GM21737 (cell line): ENCODE data around the gene LECT2.

Experiments
- ATAC-seq: cut with Tn5 transposase; IDR thresholded peaks from one replicate; pipeline ENCODE4 v1.9.1; 2021; ENCODE audit warnings: mild to moderate bottlenecking, moderate library complexity; ENCODE audit not compliant: unreplicated experiment

Gene LECT2

DNA sequence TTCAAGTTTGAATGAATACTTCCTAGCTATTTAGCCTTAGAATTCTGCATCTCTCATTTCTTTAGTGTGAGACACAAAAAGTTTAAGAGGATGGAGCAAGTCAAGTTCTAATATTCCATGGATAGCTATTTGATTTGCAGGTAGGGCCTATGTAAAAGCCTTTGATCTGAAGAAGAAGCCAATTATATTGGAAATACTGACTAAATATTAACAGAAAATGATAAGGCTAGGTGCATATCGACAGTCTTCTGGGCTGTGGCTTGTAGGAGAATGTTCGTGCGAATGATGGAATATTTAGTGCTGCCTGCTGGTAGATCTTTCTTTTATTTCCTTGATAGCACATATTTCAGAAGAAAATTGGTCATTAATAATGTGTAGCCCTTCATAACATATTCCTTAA is at the start of gene LECT2:
Gene LECT2 (minus strand): TSS at position 85 of the 400 bp plus-strand sequence. CDS start 150 bp downstream, outside the sequence.
- ATAC-seq, result no peak

DNA sequence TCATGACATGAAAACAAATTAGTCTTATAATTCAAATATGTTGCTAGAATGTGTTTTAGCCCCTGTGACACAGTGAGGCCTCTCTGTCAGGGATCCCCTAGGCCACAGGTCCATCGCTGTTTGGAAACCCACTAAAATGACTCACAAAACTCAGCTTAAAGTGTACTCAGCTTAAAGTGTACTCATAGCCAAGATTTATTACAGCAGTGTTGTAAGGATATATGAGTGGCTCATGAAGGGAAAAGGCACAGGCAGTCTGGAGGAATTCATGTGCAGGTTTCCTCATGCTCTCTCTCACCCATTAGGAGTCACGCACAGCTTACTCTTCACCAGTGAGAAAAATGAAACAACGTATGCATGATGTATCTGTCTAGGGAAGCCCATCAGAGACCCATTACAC is 49.7 kb upstream of the LECT2 start:
- ATAC-seq, result no peak

DNA sequence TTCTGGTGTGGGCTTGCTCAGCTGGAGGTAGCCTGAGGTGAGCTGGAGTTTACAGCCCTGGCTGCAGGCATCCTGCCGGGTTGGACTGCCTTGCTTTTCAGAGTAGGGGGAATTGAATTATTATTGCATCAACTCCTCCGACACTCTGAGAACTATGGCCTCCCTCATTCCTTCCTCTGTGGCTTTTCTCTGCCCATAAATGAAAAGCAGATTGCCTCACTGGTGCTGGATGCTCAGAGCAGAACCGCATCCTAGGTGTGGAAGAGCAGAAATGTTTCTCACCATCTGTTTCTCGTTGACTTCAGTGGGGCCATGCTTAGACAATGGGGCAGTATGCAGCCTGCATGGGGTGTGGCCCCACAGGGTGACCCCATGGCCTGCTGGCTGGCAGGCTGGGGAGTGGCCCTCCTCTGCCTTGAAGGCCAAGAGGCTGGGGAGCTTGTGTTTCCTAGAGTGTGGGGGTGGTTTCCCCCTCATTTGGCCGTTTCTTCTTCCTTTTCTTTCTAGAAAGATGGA is 46.7 kb upstream of the LECT2 start:
- no peak for ATAC-seq

DNA sequence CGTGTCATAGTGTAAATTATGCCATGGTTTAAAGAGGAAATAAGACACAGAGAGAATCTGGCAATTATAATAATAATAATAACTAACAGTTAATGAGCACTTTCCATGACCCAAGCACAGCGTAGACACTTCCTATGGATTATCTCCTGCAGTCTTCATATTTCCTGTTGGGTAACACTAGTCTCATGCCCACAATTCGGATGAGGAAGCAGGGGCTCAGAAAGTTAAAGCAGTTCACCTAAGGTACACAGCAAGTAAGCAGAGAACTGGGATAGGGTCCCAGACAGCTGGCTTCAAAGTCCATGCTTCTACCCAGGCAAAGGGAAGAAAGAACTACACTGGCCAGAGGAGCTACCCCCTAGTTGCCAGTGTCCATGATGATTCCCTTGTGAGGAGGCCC is 46.1 kb upstream of the LECT2 start:
- no peak for ATAC-seq

DNA sequence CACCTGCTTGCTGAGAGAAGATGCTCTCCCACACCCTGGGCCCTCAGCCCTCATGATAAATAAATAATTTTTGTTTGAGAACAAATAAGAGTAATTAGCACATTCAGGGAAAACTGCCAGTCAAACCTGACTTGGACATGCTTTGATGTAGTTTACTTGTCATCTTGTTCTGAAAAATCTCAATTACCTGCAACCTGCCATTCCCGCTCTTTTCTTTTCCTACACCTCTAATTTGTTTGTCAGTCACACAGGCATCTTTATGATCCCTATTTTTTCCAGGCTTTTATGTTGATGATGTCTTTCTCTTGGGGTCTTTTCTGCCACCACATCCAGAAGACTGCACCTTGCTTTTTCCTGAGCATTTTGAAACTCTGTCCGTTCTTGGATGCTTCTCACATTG is 45.4 kb upstream of the LECT2 start:
- no peak for ATAC-seq

DNA sequence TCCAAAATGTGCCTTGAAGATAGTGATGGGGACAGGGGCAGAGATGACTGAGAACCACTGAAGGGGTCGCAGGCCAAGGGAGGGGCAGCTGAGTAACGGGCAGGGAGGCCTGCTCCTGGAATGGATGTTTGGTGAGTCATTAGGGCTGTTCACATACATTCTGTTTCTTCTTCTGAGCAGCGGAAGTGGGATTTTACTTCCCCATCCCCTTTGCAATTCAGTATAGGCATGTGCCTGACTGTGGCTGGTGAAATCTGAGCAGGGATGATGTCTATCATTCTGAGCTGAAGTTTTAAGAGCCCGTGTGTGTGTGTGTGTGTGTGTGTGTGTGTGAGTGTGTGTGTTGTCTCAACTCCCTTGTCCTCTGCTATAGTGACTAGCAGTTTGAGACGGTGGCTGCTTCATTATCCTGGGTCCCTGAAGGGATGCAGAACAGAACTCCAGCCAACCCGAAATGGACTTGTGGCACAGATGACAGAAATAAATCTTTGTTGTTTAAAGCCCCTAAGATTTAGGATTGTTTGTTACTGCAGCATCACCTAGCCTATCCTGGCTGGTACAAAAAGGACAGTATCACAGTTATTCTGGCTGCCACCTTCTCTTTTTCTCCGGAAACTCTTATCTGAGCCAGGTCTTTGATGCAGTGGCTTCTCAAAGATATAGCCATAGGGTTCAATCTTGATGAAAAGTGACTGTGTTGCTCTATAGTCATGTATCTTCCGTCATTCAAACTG is 44.8 kb upstream of the LECT2 start:
- ATAC-seq, result no peak

DNA sequence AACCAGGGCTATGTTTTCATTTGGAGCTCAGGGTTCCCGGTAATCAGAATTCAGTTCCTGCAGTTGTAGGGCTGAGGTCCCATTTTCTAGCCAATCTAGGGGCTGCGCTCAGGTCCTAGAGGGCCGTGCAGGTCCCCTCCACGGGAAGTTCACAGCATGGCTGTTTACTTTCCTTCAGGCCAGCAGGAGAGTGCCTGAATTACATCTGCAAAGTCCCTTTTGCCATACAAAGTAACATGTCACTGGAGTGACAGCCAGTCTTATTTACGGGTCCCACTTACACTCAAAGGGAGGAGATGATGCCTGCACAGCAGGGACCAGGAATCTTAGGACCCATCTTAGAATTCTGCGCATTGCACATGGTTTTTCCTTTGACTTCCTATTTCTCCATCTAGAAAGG is 44.1 kb upstream of the LECT2 start:
- ATAC-seq, result no peak

DNA sequence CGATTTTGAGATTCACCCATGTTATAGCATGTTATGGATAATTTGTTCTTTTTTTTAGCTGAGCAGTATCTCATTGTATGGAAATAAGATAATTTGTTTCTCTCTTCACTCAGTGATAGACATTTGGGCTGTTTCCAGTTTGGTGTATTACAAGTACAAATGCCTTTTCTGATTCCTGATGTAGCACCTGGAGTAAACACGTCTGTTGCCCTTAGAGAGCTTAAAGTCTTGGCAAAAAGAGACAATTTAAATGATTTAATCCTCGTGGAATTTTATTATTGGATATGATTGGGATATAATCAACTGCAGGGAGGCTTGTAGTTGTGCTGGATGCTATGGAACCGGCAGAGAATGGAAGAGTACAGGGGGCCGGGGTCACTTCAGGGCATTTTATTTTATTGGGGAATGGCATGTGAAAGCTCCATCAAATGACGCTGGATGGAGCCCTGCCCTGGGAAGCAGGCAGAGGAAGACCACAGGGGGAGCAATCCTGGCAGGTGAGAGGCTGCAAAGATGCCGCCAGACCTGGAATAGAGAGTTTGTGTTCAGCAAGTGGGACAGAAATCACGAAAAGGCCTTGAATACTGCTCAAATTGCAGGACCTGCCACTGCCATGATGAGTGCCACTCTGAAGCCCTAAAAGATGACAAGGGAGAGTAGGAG is 43.0 kb upstream of the LECT2 start:
- ATAC-seq, result no peak

DNA sequence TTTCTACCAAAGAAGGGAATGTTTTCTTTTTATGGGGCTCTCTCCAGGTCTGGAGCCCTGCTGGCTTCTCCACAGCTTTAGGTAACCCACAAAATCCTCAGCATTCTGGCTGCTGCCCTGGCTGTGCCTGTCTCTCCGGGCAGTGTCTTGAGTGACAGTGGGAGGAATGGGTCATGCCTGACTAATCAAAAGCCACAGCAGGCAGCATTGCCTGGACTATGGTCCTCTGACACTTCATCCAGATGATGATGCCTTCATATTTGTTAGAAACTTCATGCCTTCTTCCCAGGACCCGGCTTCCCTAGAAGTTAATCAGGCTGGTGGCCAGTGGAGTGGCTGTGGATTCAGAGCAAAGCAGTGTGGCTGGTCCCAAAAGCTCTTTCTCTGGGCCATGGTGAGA is 41.8 kb upstream of the LECT2 start:
- ATAC-seq, result no peak

DNA sequence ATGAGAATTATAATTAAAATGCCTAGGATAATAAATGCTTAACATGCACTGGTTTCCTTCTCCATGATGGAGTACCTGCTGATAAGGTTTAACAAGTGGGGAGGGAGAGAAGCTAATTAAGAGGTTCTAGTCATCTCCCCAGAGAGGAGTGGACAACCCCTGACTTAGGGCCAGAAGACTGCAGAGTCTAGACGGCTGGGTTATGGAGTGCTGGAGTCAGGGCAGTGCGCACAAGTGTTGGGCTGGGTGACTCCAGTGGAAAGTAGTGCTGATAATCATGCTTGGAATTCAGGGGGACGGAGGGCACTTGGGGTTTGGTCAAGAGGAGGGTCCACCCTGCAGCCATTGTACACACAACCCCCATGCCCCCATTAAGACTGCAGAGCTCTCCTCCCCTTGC is 41.2 kb upstream of the LECT2 start:
- no peak for ATAC-seq

DNA sequence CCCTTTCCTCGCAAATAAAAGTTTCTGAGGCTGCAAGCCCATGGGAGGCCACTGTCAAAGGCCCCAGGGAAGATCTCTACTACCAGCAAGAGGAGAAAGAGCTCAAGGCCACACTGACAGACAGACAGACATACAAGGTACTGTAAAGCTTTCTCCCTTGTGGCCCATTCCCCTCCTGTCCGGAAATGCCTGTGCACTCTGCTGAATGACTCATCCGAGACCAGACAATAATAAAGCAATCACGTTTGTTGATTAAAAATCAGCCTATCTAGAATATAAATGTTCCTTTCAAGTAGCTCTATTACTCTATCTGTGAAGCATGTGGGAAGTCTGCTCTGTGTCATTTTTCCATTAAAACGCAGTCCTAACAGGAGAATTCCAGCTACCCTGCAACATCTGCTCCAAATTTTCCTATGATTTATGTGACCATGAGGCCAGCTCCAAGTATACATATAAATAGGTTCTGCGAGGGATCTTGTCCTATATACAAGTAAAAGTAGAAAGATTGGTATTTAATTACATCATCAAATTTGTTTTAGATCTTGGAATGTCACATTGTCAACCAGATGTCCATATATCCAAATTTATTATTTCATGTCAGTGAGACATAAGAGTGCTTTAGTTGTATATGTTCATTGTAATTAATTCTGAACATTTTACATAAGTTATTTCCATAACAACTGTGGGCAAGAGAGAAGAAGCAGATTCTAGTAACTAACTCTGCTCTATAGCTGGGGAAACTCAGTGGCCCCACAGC is 39.3 kb upstream of the LECT2 start:
- no peak for ATAC-seq

DNA sequence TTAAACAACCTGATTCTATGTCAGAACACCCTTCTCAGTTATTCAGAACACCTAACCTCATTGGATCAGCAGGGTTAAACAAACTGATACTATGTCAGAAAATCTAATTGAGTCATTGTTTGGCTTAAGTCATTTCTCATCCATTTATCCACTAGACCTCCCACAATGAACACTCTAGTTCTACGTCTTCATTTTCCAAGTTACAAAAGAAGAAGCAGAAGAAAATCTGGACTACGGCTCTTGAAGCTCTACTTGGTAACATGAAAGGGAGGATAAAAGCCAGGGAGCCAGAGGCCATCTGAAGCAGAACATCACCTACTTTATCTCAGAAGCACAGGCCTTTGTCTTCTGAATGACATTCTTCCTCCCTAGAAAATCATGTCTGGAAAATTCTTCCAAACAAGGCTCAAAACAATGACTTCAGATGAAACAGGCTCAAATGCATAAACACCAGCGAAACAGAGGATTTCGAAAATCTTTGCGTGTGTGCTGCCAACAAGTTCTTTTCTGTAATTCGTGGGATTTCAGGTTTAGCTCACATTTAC is 38.6 kb upstream of the LECT2 start:
- no peak for ATAC-seq

DNA sequence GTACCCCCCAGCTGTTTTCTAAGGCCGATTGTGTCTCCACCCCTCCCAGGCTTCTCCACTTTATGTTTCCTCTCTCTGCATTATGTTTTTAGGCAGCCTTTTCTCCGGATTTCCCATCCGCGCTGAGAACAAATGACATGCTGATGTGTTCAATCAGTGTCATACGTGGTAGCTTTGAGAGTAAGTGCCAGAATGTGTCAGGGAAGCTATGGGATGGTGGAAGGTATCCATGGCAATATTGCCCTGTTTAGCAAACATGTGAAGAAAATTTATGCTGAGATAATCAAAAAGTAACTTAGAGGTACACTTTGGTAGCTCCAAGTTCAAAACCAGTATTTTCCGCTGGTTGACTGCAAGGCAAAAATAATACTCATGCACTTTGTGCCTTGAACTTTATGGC is 36.6 kb upstream of the LECT2 start:
- ATAC-seq, result no peak

DNA sequence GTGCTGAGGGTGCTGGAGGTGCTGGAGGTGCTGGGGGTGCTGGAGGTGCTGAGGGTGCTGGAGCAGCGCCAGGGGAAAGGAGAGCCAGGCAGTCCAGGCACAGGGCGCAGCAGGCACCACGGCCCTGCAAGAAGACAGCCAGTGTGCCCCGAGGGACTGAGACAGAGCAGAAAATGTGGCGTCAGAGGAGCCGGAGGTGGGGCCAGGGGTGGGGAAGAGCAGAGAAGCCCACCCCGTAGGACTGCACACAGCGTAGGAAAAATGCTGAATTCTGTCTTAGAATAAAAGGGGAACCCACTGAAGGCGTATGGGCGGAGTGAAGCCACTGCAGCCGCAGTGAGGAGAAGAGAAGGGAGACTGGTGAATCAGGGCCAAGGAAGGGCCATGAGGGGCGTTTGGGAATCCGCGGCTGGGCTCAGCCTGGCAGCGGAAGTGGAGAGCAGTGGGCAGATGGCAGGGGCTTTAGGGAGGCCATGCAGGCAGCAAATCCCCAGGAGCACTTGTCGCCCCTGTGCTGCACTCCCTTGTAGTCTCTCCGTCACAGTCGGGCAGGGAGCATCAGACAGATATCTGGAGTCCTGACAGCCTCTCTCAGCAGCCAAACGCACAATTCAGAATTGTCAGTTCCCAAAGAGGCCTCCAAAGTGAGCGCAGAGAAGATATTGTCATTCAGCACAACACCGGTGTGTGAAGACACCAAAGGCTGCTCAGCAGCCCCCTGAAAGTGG is 35.9 kb upstream of the LECT2 start:
- no peak for ATAC-seq

DNA sequence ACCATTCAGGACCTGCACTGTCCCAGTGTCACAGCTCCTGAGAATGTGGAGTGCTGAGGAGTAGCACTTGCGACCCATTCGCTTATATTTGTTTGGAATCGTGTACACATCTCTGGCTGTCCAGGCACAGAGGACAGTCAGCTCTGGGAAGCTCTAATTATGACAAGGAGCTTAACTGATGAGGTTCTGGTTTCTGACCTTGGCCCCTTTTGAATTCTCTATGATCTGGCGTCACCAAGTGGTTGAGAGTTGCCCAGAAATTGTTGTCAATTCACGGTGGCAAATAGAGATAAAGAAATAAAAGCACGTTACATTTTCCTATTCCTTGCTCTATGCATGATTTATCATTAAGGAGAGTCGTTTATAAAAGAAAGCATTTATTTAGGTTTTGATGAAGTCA is 34.9 kb upstream of the LECT2 start:
- no peak for ATAC-seq

DNA sequence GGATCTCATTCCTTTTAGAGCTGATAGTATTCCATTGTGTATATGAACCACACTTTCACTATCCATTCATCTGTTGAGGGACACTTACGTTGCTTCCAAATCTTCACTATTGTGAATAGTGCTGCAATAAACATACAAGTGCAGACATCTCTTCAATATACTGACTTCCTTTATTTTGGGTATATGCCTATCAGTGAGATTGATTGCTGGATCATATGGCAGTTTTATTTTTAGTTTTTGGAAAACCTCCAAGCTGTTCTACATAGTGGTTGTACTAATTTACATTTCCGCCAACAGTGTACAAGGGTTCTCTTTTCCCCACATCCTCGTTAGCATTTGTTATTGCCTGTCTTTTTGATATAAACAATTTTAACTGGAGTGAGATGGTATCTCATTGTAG is 33.8 kb upstream of the LECT2 start:
- ATAC-seq, result no peak

DNA sequence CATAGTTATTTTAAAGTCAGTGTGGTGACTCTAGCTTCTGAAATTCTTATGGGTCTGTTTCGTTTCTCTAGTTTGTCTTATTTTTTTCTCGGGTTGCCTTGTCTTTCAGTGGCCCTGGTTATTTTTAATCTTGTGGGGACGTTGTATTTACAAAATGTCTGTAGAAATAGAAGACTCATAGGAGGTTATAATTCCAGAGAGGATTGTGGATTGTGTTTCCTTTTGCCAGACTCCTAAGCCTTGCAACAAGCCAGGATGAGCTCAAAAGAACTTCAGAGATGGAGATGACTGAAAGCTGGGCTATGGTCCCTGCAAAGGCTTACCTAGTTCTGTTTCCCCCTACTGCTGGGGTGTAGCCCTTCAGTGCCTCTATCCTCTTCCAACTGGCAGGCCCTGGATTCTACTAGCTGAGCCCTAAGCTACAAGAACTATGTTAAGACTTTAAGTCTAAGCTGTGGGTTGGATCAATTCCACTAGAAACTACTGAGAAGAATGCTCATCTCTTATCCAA is 32.2 kb upstream of the LECT2 start:
- no peak for ATAC-seq

DNA sequence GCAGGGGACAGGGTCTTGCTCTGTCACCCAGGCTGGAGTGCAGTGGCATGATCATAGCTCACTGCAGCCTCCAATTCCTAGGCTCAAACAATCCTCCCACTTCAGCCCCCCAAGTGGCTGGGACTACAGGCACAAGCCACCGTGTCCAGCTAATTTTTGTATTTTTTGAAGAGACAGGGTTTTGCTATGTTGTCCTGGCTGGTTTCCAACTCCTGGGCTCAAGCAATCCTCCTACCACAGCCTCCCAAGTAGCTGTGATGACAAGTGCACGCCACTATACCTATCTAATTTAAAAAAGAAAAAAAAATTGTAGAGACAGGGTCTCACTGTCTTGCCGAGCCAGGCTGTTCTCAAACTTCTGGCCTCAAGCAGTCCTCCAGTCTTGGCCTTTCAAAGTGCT is 31.6 kb upstream of the LECT2 start:
- no peak for ATAC-seq

DNA sequence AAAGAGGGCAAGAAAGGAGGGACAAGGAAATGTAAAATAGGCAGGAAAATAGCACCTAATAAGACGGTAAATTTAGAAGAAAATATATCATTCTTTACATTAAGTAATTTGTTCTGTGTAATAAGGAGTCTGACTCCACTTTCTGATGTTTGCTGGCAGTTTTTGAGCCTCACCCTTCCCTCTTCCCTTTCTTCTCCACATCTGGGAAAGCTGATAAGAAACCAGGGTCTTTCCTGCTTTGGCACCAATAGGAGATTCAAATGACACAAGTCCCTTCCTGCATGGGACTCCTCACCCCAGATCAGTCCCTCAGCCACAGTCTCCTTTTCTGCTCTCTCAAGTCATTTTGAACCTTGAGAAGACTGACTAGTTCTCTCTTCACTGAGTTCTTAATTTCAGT is 31.2 kb upstream of the LECT2 start:
- no peak for ATAC-seq

DNA sequence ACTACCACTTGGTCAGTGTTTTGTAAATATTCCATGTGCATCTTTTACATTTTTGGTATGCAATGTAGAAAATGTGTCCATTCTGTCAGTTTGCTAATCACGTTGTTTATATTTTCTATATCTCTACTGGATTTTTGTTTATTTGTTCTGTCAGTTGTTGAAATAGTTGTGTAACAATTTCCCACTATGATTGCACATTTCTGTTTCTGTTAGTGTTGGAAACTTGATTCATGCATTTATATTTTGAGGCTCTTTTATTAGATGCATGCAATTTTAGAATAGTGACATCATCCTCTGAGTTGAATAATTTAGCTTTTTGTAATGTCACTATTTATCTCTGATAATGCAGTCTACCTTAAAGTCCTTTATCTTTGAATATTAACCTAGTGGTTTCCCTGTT is 25.8 kb upstream of the LECT2 start:
- ATAC-seq, result no peak

DNA sequence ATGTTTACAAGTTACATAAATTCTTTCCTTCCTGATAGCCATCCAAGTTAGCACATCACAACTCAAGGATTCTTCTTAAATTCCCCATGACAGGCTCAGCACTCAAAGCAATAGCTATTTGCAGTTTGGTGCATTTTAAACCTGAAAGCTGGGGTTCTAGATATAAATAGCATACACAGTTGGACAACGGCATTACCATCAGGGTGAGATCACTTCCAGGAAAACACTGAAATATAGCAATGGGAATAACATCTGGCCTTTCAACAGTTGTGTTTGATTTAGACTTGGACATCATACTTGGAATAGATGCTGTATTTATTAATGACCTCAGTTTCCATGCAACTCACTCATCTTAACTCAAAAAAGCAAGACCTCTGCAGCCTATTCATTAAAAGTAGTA is 24.7 kb upstream of the LECT2 start:
- no peak for ATAC-seq
